ENCODE measurements around the gene PANK3. TPM values are rescaled to one million over a fixed set of nuclear protein-coding genes. Genes with fewer than 3 reads are reported as not detected.
A peak's percentile ranks its signal among the peaks of the same experiment; 100 is the strongest.
"Not testable (repeated sequence)": the region's sequence is repeated elsewhere in the genome, so short reads cannot be mapped to it uniquely, and the experiment has no call there.

Gene PANK3
- total and polyA plus RNA-seq, 9 of the 15 experiments (the other 6 are each of a cell fraction or from before 2014, with no cell fraction given): 5.9 to 50.4 (median 29.7) TPM

- not testable (repeated sequence) for TF ChIP-seq REST (IDR thresholded peaks at IDR 0.05; ENCODE audit: borderline replicate concordance)
- 0 out of 2 replicates have a peak, but pooled peaks have one; percentile 31 for TF ChIP-seq REST (CRISPR knock-in tag; IDR thresholded peaks at IDR 0.05; ENCODE audit: low read depth)
- TF ChIP-seq TEAD2 (tag; IDR thresholded peaks at IDR 0.05): 0 out of 2 replicates have a peak, but pooled peaks have one; percentile 54
- TF ChIP-seq HSF4 (CRISPR knock-in tag; IDR thresholded peaks at IDR 0.05; ENCODE audit: borderline replicate concordance): 0 out of 2 replicates have a peak, but pooled peaks have one; percentile 45
- TF ChIP-seq SIX5 (IDR thresholded peaks at IDR 0.05; ENCODE audit: borderline replicate concordance in 1 of 2, insufficient read depth in 1 of 2, low read depth in 1 of 2, low read length in 2 of 2): peak; percentile 14 to 34; a peak in 2 of 4 replicates
- TF ChIP-seq MAZ (CRISPR knock-in tag; conservative IDR thresholded peaks at IDR 0.05 in 1 of 2, IDR thresholded peaks at IDR 0.05 in 1 of 2): peak in 1 of 2 experiments; percentile 48; a peak in 1 of 4 replicates
- TF ChIP-seq ZNF592 (IDR thresholded peaks at IDR 0.05): peak; percentile 96
- TF ChIP-seq OTX1 (CRISPR knock-in tag; IDR thresholded peaks at IDR 0.05): peak; percentile 86; the same call in 1 of the 2 replicates
- peak in 1 of 2 experiments; percentile 89; a peak in 2 of 4 replicates for TF ChIP-seq TEAD1 (CRISPR knock-in tag; IDR thresholded peaks at IDR 0.05)
- TF ChIP-seq ZNF583 (CRISPR knock-in tag; IDR thresholded peaks at IDR 0.05): peak; percentile 95
- TF ChIP-seq NFXL1 (CRISPR knock-in tag; IDR thresholded peaks at IDR 0.05): 0 out of 2 replicates have a peak, but pooled peaks have one; percentile 37
- TF ChIP-seq ZNF175 (CRISPR knock-in tag; IDR thresholded peaks at IDR 0.05; ENCODE audit: low read depth): 0 out of 2 replicates have a peak, but pooled peaks have one; percentile 47
- peak; percentile 26; the same call in 1 of the 2 replicates for TF ChIP-seq PKNOX1 (IDR thresholded peaks at IDR 0.05)
Measured at GRCh38 chr5:168580814-168581469, 1.8 kb upstream of the PANK3 start (continued).

Measured in K562 (cell line).